RWPE1 (cell line): ENCODE data around the gene CXorf66.
"Not testable (repeated sequence)": the region's sequence is repeated elsewhere in the genome, so short reads cannot be mapped to it uniquely, and the experiment has no call there.

Source experiments
- CTCF ChIA-PET: fragments of 350-600 bp; sonication (Branson Sonifier 250); formaldehyde crosslinking; extraction: SDS; loops from one replicate; lab custom pipeline; 2021; lab: Yijun Ruan, JAX
- POLR2A ChIA-PET: fragments of 400-600 bp; formaldehyde crosslinking; extraction: SDS; loops from one replicate; lab custom pipeline; 2020; ENCODE audit warnings: antibody characterized with exemption; ENCODE audit not compliant: low non-redundant PET; lab: Yijun Ruan, JAX
- DNase-seq: peaks from one replicate; pipeline ENCODE4 v3.0.0; 2012; ENCODE audit warnings: low spot score
- H3K27ac ChIP-seq: fragments of 450-650 bp; 2 replicates; pipeline ENCODE4 v1.5.1; 2017
- CTCF ChIP-seq: fragments of 450-650 bp; conservative IDR thresholded peaks from 2 replicates; pipeline ENCODE4 v1.5.1; 2017; ENCODE audit warnings: low read depth, mild to moderate bottlenecking

Gene CXorf66

GRCh38 chrX:139969286-139969685 is 4.0 kb upstream of the CXorf66 start:
- CTCF ChIA-PET = no interaction called here
- H3K27ac ChIP-seq = no peak overlapping the region

GRCh38 chrX:139967750-139968149 is 2.4 kb upstream of the CXorf66 start:
- no peak overlapping the region for H3K27ac ChIP-seq
- CTCF ChIA-PET = no interaction called here
- TF ChIP-seq CTCF = no peak
- POLR2A ChIA-PET = no interaction called here
- no peak for DNase-seq

More at GRCh38 chrX:139969286-139969685, 4.0 kb upstream of the CXorf66 start:
- TF ChIP-seq CTCF = no peak
- DNase-seq = no peak
- POLR2A ChIA-PET = no interaction called here

- ChIA-PET POLR2A (no interaction called here), CTCF (no interaction called here)
- no peak for DNase-seq
- no peak for TF ChIP-seq CTCF
- H3K27ac ChIP-seq = no peak overlapping the region
These were observed 2.0 kb upstream of the CXorf66 start for GRCh38 chrX:139967300-139967699.

GRCh38 chrX:139966159-139966558 is 838 bp upstream of the CXorf66 start:
- DNase-seq, H3K27ac ChIP-seq, POLR2A ChIA-PET: not testable (repeated sequence)
- CTCF ChIA-PET = interaction anchor here (0.6 kb wide), 1 partner anchor 103 kb away, joined by 3 read pairs; no protein-coding TSS in a partner anchor

GRCh38 chrX:139961091-139961490 is 4.2 kb downstream of the CXorf66 start:
- DNase-seq, CTCF ChIA-PET, POLR2A ChIA-PET, H3K27ac ChIP-seq: not testable (repeated sequence)

- CTCF ChIA-PET = no interaction called here
- no peak for TF ChIP-seq CTCF
These were observed 15.6 kb downstream of the CXorf66 start for GRCh38 chrX:139949703-139950102.

GRCh38 chrX:139945075-139945474 is 20.2 kb downstream of the CXorf66 start:
- ChIA-PET POLR2A (no interaction called here), CTCF (no interaction called here)
- no peak for TF ChIP-seq CTCF
- H3K27ac ChIP-seq = no peak overlapping the region
- no peak for DNase-seq

More at GRCh38 chrX:139949703-139950102, 15.6 kb downstream of the CXorf66 start:
- no peak for DNase-seq
- H3K27ac ChIP-seq = no peak overlapping the region
- POLR2A ChIA-PET = no interaction called here

GRCh38 chrX:139936259-139936658 is 29.1 kb downstream of the CXorf66 start:
- DNase-seq = no peak
- ChIA-PET CTCF (no interaction called here), POLR2A (no interaction called here)
- no peak for TF ChIP-seq CTCF
- no peak overlapping the region for H3K27ac ChIP-seq
